Stimulated activated CD4-positive, alpha-beta T cell treated with anti-CD3 and anti-CD28 coated beads, Interleukin-1b, Interleukin-23, amount 100 ng/mL, for 4 hours (primary cell): ENCODE measurements around the gene ADGRA3.

Experiments used
- DNase-seq, 2 donors: peaks; one replicate each; pipeline ENCODE4 v3.0.0-alpha.2; 2020; ENCODE audit warnings: low read depth in 2 of 2

ADGRA3 gene, protein sequence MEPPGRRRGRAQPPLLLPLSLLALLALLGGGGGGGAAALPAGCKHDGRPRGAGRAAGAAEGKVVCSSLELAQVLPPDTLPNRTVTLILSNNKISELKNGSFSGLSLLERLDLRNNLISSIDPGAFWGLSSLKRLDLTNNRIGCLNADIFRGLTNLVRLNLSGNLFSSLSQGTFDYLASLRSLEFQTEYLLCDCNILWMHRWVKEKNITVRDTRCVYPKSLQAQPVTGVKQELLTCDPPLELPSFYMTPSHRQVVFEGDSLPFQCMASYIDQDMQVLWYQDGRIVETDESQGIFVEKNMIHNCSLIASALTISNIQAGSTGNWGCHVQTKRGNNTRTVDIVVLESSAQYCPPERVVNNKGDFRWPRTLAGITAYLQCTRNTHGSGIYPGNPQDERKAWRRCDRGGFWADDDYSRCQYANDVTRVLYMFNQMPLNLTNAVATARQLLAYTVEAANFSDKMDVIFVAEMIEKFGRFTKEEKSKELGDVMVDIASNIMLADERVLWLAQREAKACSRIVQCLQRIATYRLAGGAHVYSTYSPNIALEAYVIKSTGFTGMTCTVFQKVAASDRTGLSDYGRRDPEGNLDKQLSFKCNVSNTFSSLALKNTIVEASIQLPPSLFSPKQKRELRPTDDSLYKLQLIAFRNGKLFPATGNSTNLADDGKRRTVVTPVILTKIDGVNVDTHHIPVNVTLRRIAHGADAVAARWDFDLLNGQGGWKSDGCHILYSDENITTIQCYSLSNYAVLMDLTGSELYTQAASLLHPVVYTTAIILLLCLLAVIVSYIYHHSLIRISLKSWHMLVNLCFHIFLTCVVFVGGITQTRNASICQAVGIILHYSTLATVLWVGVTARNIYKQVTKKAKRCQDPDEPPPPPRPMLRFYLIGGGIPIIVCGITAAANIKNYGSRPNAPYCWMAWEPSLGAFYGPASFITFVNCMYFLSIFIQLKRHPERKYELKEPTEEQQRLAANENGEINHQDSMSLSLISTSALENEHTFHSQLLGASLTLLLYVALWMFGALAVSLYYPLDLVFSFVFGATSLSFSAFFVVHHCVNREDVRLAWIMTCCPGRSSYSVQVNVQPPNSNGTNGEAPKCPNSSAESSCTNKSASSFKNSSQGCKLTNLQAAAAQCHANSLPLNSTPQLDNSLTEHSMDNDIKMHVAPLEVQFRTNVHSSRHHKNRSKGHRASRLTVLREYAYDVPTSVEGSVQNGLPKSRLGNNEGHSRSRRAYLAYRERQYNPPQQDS (N-terminal part only)

DNA sequence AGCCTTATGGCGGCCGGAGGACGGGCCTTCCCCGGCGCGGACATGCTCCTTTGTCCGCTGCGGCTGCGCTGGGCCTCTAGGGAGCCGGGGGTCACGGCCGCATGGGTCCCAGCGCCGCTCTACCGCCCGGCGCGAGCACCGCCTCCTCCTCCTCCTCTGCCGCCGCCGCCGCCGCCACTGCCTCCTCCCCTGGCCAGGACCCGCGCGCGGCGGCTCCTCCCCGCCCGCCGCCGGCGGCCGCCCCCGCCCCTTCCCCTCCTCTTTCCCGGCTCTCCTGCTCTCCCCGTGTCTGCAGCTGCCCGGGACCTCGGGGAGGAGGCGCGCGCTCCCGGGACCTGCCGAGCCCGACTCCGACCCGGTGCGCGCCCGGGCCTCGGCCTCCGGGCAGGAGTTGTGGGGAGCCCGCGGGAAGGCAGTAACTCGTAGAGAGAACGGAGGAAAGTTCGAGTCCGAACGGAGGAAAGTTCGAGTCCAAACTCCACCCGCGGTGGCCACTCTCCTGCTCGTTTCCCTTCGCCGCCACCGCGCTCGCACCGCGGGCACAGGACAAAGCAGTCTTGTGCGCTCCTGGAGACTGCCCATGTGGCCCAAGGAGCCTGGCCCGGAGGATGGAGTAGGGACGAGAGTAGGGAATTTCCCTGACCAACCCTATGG lies at the start of gene ADGRA3:
Gene ADGRA3, minus strand, starts transcription at position 179 of the 654 bp plus-strand sequence. CDS start 282 bp downstream, outside the sequence.
- peak in 1 of 2 donors; percentile 53 for DNase-seq

GRCh38 chr4:22556495-22556894 lies 40.6 kb upstream of the ADGRA3 start:
- DNase-seq: no peak

GRCh38 chr4:22554670-22555069 lies 38.8 kb upstream of the ADGRA3 start:
- DNase-seq: no peak

GRCh38 chr4:22553560-22553959 lies 37.7 kb upstream of the ADGRA3 start:
- DNase-seq: no peak

DNA sequence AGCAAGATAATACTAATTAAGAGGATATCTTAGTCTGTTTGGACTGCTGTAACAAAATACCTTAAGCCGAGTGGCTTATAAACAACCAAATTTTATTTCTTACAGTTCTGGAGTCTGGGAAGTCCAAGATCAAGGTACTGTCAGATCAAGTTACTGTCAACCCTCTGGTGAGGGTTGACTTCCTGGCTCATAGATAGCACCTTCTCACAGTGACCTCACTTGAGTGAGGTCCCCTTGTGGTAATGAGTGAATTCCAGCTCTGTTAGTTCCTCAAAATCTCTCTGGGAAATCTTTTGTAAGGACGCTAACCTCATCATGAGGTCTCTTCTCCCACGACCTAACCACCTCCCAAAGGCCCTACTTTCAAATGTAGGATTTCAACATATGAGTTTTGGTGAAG lies 36.9 kb upstream of the ADGRA3 start:
- DNase-seq: no peak

- no peak for DNase-seq
Observed at GRCh38 chr4:22551550-22551949, 35.7 kb upstream of the ADGRA3 start.

- DNase-seq: no peak
Observed at GRCh38 chr4:22546299-22546698, 30.4 kb upstream of the ADGRA3 start.

- DNase-seq: no peak
Observed at GRCh38 chr4:22539251-22539650, 23.4 kb upstream of the ADGRA3 start.

DNA sequence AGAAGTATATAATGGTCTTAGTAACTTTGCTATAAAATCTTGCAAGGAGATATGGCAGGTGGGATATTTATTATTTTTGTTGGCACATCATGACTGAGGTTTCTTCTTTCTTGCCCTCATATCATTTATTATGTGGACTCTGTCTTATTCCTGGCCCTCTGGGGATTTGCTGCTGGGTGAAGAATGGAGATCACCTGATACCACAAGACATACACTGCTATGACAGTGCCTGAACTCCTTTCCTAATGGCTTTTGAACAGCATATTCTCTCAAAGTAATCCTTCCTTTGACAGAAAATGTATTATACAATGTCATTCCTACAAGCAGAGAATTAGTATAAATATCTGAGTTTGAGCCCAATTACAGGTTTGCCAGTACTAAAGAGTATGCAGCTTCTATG lies 22.0 kb upstream of the ADGRA3 start:
- no peak for DNase-seq

GRCh38 chr4:22534374-22534773 lies 18.5 kb upstream of the ADGRA3 start:
- DNase-seq: no peak

- no peak for DNase-seq
Observed at GRCh38 chr4:22532896-22533295, 17.0 kb upstream of the ADGRA3 start.

GRCh38 chr4:22532117-22532516 lies 16.3 kb upstream of the ADGRA3 start:
- DNase-seq: no peak

- no peak for DNase-seq
Observed at GRCh38 chr4:22531311-22532019, 15.6 kb upstream of the ADGRA3 start.

DNA sequence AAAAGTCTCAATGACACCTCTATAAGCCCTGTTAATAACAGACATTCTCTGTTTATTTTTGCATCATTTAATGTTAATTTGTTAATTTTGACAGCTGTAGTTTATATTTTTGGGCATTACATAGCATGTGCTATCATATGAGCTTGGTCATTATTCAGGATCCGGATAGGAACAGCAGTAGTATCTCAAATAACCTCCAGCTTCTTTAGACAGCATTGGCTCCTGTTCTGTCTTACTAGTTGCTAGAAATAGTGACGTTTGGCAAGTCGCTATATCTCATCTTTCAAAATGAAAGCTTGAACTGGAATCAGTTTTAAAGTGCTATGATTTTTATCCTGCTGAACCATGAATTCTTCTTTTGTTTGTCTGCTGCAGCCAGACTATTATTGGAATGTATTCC lies 9.0 kb upstream of the ADGRA3 start:
- DNase-seq: no peak

DNA sequence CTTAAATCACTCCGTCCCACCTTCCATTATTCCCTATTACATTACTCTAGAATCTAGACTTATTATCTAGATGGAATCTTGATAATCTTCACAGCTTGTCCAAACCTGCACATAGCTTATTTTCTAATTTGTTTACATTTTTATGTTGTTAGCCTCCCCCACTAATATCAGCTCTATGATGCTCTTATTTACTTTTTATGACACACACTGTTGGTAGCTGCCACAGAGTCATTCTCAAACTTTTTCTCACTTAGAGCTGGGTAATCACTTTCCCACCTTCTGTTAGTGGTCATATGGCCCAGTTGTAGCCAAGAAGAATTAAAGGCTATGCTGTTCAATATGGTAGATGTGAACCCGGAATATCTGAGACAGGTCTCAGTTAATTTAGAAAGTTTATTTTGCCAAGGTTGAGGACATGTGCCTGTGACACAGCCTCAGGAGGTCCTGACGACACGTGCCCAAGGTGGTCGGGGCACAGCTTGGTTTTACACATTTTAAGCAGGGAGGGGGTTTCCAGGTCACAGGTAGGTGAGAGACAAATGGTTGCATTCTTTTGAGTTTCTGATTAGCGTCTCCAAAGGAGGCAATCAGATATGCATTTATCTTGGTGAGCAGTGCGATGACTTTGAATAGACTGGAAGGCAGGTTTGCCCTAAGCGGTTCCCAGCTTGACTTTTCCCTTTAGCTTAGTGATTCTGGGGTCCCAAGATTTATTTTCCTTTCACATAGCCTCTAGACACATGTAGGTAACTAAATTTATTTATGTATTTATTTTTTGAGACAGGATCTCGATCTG lies 7.0 kb upstream of the ADGRA3 start:
- no peak for DNase-seq

- DNase-seq: no peak
Observed at GRCh38 chr4:22522206-22522605, 6.3 kb upstream of the ADGRA3 start.

DNA sequence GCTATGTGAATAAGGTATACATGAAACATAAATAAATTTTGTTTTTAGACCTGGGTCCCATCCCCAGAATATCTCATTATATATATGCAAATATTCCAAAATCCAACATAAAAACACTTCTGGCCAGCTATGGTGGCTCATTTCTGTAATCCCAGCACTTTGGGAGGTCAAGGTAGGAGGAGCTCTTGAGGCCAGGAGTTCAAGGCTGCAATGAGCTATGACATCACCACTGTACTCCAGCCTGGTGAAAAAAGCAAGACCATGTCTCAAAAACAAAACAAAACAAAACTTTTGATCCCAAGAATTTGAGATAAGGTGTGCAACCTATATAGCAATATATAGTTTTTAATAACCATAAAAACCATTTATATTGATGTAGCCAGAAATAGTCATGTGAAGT lies 5.4 kb upstream of the ADGRA3 start:
- DNase-seq: no peak

GRCh38 chr4:22515145-22515887 lies 550 bp downstream of the ADGRA3 start:
- DNase-seq: peak in 1 of 2 donors; percentile 23

DNA sequence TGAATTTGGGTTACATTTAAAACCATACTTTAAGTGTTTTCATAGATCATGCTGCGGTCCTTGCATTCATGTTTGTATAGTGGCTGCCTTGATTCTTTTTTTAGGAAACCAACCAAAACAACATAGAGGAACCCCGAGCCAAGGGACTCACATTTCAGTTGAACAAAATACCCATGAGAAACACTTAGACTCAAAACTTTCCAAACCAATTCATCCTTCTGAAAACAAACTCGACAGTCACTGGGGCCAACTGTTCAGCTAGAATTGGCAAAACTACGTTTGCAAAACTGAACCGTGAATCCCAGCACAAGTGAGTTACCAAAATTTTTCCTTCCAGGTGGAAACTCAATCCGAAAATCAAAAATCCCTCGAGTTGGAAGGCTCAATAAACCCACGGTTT lies 1.4 kb downstream of the ADGRA3 start:
- DNase-seq: no peak
